COLO668 (cell line): ENCODE results near the gene RNF215.

ENCODE experiments used
- DNase-seq: peaks from one replicate; lab custom pipeline; 2025; ENCODE audit not compliant: unreplicated experiment; lab: John Stamatoyannopoulos, UW

RNF215 gene

DNA sequence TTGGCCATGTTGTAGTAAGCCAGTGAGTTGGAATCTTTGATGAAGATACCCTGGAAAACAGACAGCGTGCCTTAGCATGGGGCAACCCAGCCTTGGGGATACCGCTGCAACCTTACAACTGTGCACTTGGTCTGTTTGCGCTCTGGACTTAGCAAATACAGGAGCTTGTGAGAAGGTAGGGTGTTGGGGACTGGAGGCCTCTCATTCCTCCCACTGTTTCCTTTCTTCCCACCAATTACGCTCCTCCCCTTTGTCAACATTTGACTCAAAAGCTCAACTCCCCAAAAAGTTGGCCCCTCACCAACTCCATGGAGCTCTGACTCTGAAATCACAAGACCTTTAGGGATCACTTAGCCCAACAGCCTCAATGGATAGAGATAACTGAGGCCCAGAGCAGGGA is 52.6 kb downstream of the RNF215 start:
- DNase-seq, result no peak

DNA sequence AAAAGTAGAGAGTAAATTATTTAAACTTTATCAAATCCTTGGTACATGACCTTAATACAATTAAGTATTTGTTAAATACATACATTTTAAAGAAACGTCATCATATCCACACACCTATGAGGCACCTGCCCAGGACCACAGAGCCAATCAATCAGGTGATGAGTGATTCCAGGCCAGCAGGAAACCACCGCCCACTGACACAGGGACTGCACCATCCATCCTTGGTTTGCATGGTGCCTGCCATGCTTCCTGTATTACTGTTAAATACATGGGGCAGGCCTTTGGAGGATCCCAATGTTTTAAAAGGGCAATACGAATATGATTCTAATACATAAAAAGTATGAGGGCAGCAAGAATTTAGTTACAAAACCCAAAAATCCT is 53.5 kb downstream of the RNF215 start:
- DNase-seq, result no peak

DNA sequence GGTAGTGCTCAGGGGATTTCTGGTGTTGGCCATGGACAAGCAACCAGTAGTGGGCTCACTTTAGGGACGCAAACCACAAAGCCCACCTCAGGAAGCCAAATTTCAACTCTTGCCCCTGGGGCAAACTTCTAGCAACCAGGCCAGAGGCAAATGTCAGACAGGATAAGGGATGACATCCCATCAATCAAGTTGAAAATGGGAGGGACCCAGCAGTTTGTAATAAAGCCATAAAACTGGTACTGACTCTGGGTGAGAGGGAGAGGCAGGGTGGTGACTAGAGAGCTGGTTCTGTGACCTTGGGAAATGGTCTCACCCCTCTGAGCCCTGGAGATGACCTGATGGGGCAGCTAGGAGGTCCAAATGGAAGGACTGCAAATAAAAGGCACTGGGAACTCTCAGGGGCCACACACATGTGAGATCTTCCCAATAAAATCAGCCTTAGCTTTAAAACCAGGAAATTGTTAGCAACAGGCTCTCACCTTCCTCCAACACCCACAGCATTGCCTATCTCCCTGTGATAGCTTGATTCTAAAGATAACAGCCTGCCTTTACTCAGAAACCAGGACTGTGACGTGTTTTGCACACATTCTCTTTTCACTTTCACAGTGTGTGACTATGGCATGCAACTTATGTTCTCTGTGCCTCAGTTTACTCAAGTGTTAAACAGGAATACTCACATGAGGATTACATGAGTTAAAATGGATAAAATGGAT is 54.1 kb downstream of the RNF215 start:
- no peak for DNase-seq

DNA sequence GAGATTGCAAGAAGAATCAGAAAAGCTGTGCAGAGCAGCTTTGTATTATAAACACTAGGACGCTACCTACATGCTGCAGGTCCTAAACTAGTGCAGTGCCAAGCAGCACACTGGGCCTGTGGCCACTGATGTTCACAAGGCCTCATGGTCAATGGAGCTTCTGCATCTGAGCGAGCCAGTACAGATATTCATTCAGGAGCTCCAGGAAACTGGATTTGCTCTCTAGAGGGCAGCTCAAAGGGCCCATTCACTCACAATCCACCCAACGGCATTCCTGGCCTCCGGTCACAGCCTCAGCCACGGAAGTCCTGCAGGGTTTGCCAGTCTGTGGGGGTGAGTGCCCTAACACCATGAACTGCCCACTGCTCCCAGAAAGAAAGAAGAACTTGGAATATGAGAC is 54.7 kb downstream of the RNF215 start:
- no peak for DNase-seq
